WTC11 (cell line): ENCODE data around the gene ANAPC7. TPM values are rescaled to one million over a fixed set of nuclear protein-coding genes. Genes with fewer than 3 reads are reported as not detected.

ENCODE experiments used
- ATAC-seq: fragments of 200-7000 bp; cut with Tn5 transposase; 2 replicates; pipeline ENCODE4 v1.10.0; 2021; ENCODE audit warnings: mild to moderate bottlenecking, moderate library complexity
- CTCF ChIA-PET: fragments of 300-600 bp; sonication (Branson Sonifier 250); formaldehyde crosslinking; loops from one replicate; lab custom pipeline; 2021; ENCODE audit warnings: antibody characterized with exemption; lab: Charles Lee
- POLR2A ChIA-PET: fragments of 350-600 bp; sonication (Branson Sonifier 250); formaldehyde crosslinking; loops from one replicate; lab custom pipeline; 2021; ENCODE audit warnings: antibody characterized with exemption; lab: Charles Lee
- DNase-seq: peaks from one replicate; pipeline ENCODE4 v3.0.0; 2021; ENCODE audit warnings: low spot score
- H3K27ac Mint-ChIP-seq: 2 replicates; pipeline ENCODE4 v1.8.0; 2021; ENCODE audit warnings: mixed read lengths
- H3K27me3 Mint-ChIP-seq: 2 replicates; pipeline ENCODE4 v1.8.0; 2021; ENCODE audit warnings: low read depth, mild to moderate bottlenecking, moderate library complexity, mixed read lengths
- H3K36me3 Mint-ChIP-seq: 2 replicates; pipeline ENCODE4 v1.8.0; 2021; ENCODE audit warnings: mixed read lengths
- H3K4me1 Mint-ChIP-seq: 2 replicates; pipeline ENCODE4 v1.8.0; 2022; ENCODE audit warnings: mixed read lengths
- H3K4me3 Mint-ChIP-seq: 2 replicates; pipeline ENCODE4 v1.8.0; 2021; ENCODE audit warnings: mild to moderate bottlenecking, moderate library complexity, mixed read lengths
- H3K9me3 Mint-ChIP-seq: 2 replicates; pipeline ENCODE4 v1.8.0; 2021; ENCODE audit warnings: mixed read lengths
- CREB1 ChIP-seq: sonication (generic); formaldehyde crosslinking; IDR thresholded peaks from 2 replicates; pipeline ENCODE4 v1.8.0; 2023; ENCODE audit warnings: mild to moderate bottlenecking, missing genetic modification reagents
- EMX1 ChIP-seq: fragments of 250-450 bp; sonication (Bioruptor Pico); IDR thresholded peaks from 2 replicates; pipeline ENCODE4 v1.8.0; 2021; ENCODE audit warnings: mild to moderate bottlenecking
- FOXK1 ChIP-seq: sonication (generic); formaldehyde crosslinking; IDR thresholded peaks from 2 replicates; pipeline ENCODE4 v1.8.0; 2022; ENCODE audit warnings: mild to moderate bottlenecking, moderate library complexity, missing genetic modification reagents
- HMGA2 ChIP-seq: fragments of 250-450 bp; sonication (Bioruptor Pico); IDR thresholded peaks from 2 replicates; pipeline ENCODE4 v1.4.0; 2021; ENCODE audit warnings: mild to moderate bottlenecking, moderate library complexity
- JAZF1 ChIP-seq: fragments of 250-450 bp; sonication (Bioruptor Pico); IDR thresholded peaks from 2 replicates; pipeline ENCODE4 v1.9.0; 2021; ENCODE audit warnings: moderate library complexity, mild to moderate bottlenecking, inconsistent platforms
- JUN ChIP-seq: sonication (generic); formaldehyde crosslinking; IDR thresholded peaks from 2 replicates; pipeline ENCODE4 v1.8.0; 2023; ENCODE audit warnings: mild to moderate bottlenecking, missing genetic modification reagents
- KAT7 ChIP-seq: sonication (generic); formaldehyde crosslinking; IDR thresholded peaks from 2 replicates; pipeline ENCODE4 v1.8.1; 2023; ENCODE audit warnings: missing genetic modification reagents, mild to moderate bottlenecking, borderline replicate concordance
- MAX ChIP-seq: sonication (generic); formaldehyde crosslinking; IDR thresholded peaks from 2 replicates; pipeline ENCODE4 v1.8.0; 2022; ENCODE audit warnings: mild to moderate bottlenecking, missing genetic modification reagents
- MLX ChIP-seq: sonication (generic); formaldehyde crosslinking; IDR thresholded peaks from 2 replicates; pipeline ENCODE4 v1.8.1; 2023; ENCODE audit warnings: mild to moderate bottlenecking, missing genetic modification reagents, moderate library complexity
- MYBL2 ChIP-seq: sonication (generic); formaldehyde crosslinking; IDR thresholded peaks from 2 replicates; pipeline ENCODE4 v1.8.1; 2023; ENCODE audit warnings: mild to moderate bottlenecking, moderate library complexity, missing genetic modification reagents
- NR1H2 ChIP-seq: sonication (generic); formaldehyde crosslinking; IDR thresholded peaks from 2 replicates; pipeline ENCODE4 v1.9.0; 2021; ENCODE audit warnings: mild to moderate bottlenecking, moderate library complexity, missing genetic modification reagents
- NR2C2 ChIP-seq: sonication (generic); formaldehyde crosslinking; IDR thresholded peaks from 2 replicates; pipeline ENCODE4 v1.8.0; 2022; ENCODE audit warnings: mild to moderate bottlenecking, missing genetic modification reagents
- NR3C1 ChIP-seq: sonication (generic); formaldehyde crosslinking; conservative IDR thresholded peaks from 2 replicates; pipeline ENCODE4 v1.8.1; 2023; ENCODE audit warnings: low read depth, mild to moderate bottlenecking, missing genetic modification reagents
- OVOL2 ChIP-seq: fragments of 250-450 bp; sonication (Bioruptor Pico); IDR thresholded peaks from 2 replicates; pipeline ENCODE4 v1.9.0; 2021; ENCODE audit warnings: mild to moderate bottlenecking, borderline replicate concordance
- SMAD4 ChIP-seq: sonication (generic); formaldehyde crosslinking; IDR thresholded peaks from 2 replicates; pipeline ENCODE4 v1.8.0; 2022; ENCODE audit warnings: mild to moderate bottlenecking, missing genetic modification reagents
- SP1 ChIP-seq: sonication (generic); formaldehyde crosslinking; conservative IDR thresholded peaks from 2 replicates; pipeline ENCODE4 v1.8.1; 2022; ENCODE audit warnings: missing genetic modification reagents
- TCF7 ChIP-seq: sonication (generic); formaldehyde crosslinking; IDR thresholded peaks from 2 replicates; pipeline ENCODE4 v1.8.0; 2022; ENCODE audit warnings: mild to moderate bottlenecking, low read depth, missing genetic modification reagents, moderate library complexity
- TEAD1 ChIP-seq: sonication (generic); formaldehyde crosslinking; IDR thresholded peaks from 2 replicates; pipeline ENCODE4 v1.8.0; 2022; ENCODE audit warnings: mild to moderate bottlenecking, missing genetic modification reagents
- TP53 ChIP-seq: sonication (generic); formaldehyde crosslinking; IDR thresholded peaks from 2 replicates; pipeline ENCODE4 v1.8.1; 2023; ENCODE audit warnings: mild to moderate bottlenecking, missing genetic modification reagents
- USF2 ChIP-seq: sonication (generic); formaldehyde crosslinking; IDR thresholded peaks from 2 replicates; pipeline ENCODE4 v1.8.1; 2023; ENCODE audit warnings: mild to moderate bottlenecking, missing genetic modification reagents, moderate library complexity
- ZBTB43 ChIP-seq: sonication (generic); formaldehyde crosslinking; IDR thresholded peaks from 2 replicates; pipeline ENCODE4 v1.8.1; 2023; ENCODE audit warnings: mild to moderate bottlenecking, missing genetic modification reagents
- ZNF232 ChIP-seq: sonication (generic); formaldehyde crosslinking; IDR thresholded peaks from 2 replicates; pipeline ENCODE4 v1.8.0; 2022; ENCODE audit warnings: mild to moderate bottlenecking, missing genetic modification reagents
- ZNF396 ChIP-seq: fragments of 250-450 bp; sonication (Bioruptor Pico); IDR thresholded peaks from 2 replicates; pipeline ENCODE4 v1.8.0; 2021; ENCODE audit warnings: mild to moderate bottlenecking, moderate library complexity, borderline replicate concordance
- ZNF423 ChIP-seq: fragments of 250-450 bp; sonication (Bioruptor Pico); IDR thresholded peaks from 2 replicates; pipeline ENCODE4 v2.1.2; 2022; ENCODE audit warnings: mild to moderate bottlenecking, moderate library complexity
- total RNA-seq: library from RNA; stranded (reverse); gene quantifications from 3 replicates; pipeline ENCODE4 v1.2.3, GENCODE V29; 2021
- TF ChIP-seq, protein P1 (sequence below): sonication (generic); formaldehyde crosslinking; IDR thresholded peaks from 2 replicates; pipeline ENCODE4 v1.8.1; 2022; ENCODE audit warnings: mild to moderate bottlenecking, missing genetic modification reagents, moderate library complexity, borderline replicate concordance
- TF ChIP-seq, protein P2 (sequence below): sonication (generic); formaldehyde crosslinking; IDR thresholded peaks from 2 replicates; pipeline ENCODE4 v1.8.1; 2023; ENCODE audit warnings: mild to moderate bottlenecking, missing genetic modification reagents

Gene ANAPC7
- total RNA-seq, 1 experiment from 2014 or later = 93.4 TPM

- no peak for TF ChIP-seq ZBTB43 (CRISPR knock-in tag)
- no peak for TF ChIP-seq NR2C2 (CRISPR knock-in tag)
- TF ChIP-seq FOXK1 = no peak
- no peak for TF ChIP-seq CREB1 (CRISPR knock-in tag)
- no peak for TF ChIP-seq ZNF396 (CRISPR knock-in tag)
- TF ChIP-seq USF2 (CRISPR knock-in tag) = no peak
- TF ChIP-seq, protein P1, sequence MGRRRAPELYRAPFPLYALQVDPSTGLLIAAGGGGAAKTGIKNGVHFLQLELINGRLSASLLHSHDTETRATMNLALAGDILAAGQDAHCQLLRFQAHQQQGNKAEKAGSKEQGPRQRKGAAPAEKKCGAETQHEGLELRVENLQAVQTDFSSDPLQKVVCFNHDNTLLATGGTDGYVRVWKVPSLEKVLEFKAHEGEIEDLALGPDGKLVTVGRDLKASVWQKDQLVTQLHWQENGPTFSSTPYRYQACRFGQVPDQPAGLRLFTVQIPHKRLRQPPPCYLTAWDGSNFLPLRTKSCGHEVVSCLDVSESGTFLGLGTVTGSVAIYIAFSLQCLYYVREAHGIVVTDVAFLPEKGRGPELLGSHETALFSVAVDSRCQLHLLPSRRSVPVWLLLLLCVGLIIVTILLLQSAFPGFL (CRISPR knock-in tag) = no peak
- TF ChIP-seq OVOL2 = no peak
- no peak for TF ChIP-seq MLX (CRISPR knock-in tag)
- TF ChIP-seq ZNF232 = no peak
- no peak for TF ChIP-seq HMGA2 (CRISPR knock-in tag)
- TF ChIP-seq JAZF1 (CRISPR knock-in tag) = no peak
- Mint-ChIP-seq H3K36me3 (peaks cover 28% of the 10 kb centered on the region), H3K4me3 (no peak overlapping the region), H3K27ac (no peak overlapping the region), H3K9me3 (no peaks in the 10 kb centered on the region), H3K4me1 (peaks cover 7% of the 10 kb centered on the region; the same call in 1 of the 2 replicates), H3K27me3 (no peaks in the 10 kb centered on the region; the same call in 1 of the 2 replicates)
- POLR2A ChIA-PET = no interaction called here
- ATAC-seq (no peak), DNase-seq (no peak)
- CTCF ChIA-PET = interaction anchor here (1.4 to 4.2 kb wide), 4 partner anchors 20 to 150 kb away, joined by 4 to 61 read pairs (median 30); no protein-coding TSS in a partner anchor
Observed at GRCh38 chr12:110451263-110451662, 47.8 kb upstream of the ANAPC7 start.

GRCh38 chr12:110449799-110450497 is 46.4 kb upstream of the ANAPC7 start, which contains the start of gene ARPC3:
Gene ARPC3, minus strand, starts transcription at chr12:110450337. Its CDS starts 77 bp downstream, at chr12:110450260.
- ChIA-PET POLR2A (interaction anchor here (0.5 to 1.4 kb wide), 5 partner anchors 18 to 716 kb away, joined by 4 to 18 read pairs (median 6); partner anchors contain the start of genes FAM216A and GPN3), CTCF (interaction anchor here (0.6 to 4.2 kb wide), 45 partner anchors 9 to 933 kb away, joined by 3 to 61 read pairs (median 4); partner anchors contain the start of genes FAM216A, GPN3, IFT81 and TCTN1)
- peak; percentile 94 for DNase-seq
- Mint-ChIP-seq H3K9me3 (no peaks in the 10 kb centered on the region), H3K4me1 (peaks cover 7% of the 10 kb centered on the region; the same call in 1 of the 2 replicates), H3K4me3 (peak within 1 kb of the TSS; percentile 100), H3K27me3 (no peaks in the 10 kb centered on the region; the same call in 1 of the 2 replicates), H3K27ac (peak within 1 kb of the TSS; percentile 98), H3K36me3 (peaks cover 25% of the 10 kb centered on the region)
- ATAC-seq = peak; percentile 97
- TF ChIP-seq MAX (CRISPR knock-in tag) (peak; percentile 64), NR1H2 (CRISPR knock-in tag) (no peak), KAT7 (CRISPR knock-in tag) (no peak), NR3C1 (no peak), TP53 (CRISPR knock-in tag) (no peak), TCF7 (CRISPR knock-in tag) (no peak), SP1 (CRISPR knock-in tag) (peak; percentile 91), ZNF423 (CRISPR knock-in tag) (no peak), EMX1 (CRISPR knock-in tag) (no peak), TEAD1 (CRISPR knock-in tag) (no peak), JUN (CRISPR knock-in tag) (no peak), SMAD4 (no peak; the same call in 1 of the 2 replicates), MYBL2 (CRISPR knock-in tag) (no peak)
- TF ChIP-seq, protein P2, sequence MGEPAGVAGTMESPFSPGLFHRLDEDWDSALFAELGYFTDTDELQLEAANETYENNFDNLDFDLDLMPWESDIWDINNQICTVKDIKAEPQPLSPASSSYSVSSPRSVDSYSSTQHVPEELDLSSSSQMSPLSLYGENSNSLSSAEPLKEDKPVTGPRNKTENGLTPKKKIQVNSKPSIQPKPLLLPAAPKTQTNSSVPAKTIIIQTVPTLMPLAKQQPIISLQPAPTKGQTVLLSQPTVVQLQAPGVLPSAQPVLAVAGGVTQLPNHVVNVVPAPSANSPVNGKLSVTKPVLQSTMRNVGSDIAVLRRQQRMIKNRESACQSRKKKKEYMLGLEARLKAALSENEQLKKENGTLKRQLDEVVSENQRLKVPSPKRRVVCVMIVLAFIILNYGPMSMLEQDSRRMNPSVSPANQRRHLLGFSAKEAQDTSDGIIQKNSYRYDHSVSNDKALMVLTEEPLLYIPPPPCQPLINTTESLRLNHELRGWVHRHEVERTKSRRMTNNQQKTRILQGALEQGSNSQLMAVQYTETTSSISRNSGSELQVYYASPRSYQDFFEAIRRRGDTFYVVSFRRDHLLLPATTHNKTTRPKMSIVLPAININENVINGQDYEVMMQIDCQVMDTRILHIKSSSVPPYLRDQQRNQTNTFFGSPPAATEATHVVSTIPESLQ (CRISPR knock-in tag) = no peak
